Measurements from ENCODE around the gene DLGAP3. TPM values are rescaled to one million over a fixed set of nuclear protein-coding genes. Genes with fewer than 3 reads are reported as not detected.

The DLGAP3 gene
- total RNA-seq, 4 donors from 2014 or later, result 0.18 to 0.19 TPM; not detected in 2

GRCh38 chr1:34885405-34886247, 43.8 kb downstream of the DLGAP3 start:
- H3K9me3 ChIP-seq, result no peaks in the 10 kb centered on the region
- H3K4me3 ChIP-seq, result peak overlapping the region; percentile 14 to 63 (median 31)
- H3K4me1 ChIP-seq, result peaks cover 7 to 16% (median 14%) of the 10 kb centered on the region in 3 donors
- no peak overlapping the region for H3K27ac ChIP-seq
- TF ChIP-seq, protein P1, sequence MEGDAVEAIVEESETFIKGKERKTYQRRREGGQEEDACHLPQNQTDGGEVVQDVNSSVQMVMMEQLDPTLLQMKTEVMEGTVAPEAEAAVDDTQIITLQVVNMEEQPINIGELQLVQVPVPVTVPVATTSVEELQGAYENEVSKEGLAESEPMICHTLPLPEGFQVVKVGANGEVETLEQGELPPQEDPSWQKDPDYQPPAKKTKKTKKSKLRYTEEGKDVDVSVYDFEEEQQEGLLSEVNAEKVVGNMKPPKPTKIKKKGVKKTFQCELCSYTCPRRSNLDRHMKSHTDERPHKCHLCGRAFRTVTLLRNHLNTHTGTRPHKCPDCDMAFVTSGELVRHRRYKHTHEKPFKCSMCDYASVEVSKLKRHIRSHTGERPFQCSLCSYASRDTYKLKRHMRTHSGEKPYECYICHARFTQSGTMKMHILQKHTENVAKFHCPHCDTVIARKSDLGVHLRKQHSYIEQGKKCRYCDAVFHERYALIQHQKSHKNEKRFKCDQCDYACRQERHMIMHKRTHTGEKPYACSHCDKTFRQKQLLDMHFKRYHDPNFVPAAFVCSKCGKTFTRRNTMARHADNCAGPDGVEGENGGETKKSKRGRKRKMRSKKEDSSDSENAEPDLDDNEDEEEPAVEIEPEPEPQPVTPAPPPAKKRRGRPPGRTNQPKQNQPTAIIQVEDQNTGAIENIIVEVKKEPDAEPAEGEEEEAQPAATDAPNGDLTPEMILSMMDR (IDR thresholded peaks at IDR 0.05), result no peak
- TF ChIP-seq POLR2A (IDR thresholded peaks at IDR 0.05), result no peak
- H3K27me3 ChIP-seq, result peaks cover 0 to 85% (median 10%) of the 10 kb centered on the region in 4 donors
- intact Hi-C loops (cut with DNase I), result no loop called here
- 2% methylated on average over 17 of the region's 80 CpGs; no CpG with 5 or more reads in 1 of the 2 donors for WGBS, 2 donors
- no peaks in the 10 kb centered on the region for H3K36me3 ChIP-seq
- DNase-seq, result no peak

- DNase-seq, result no peak
- no peaks in the 10 kb centered on the region for H3K9me3 ChIP-seq
- TF ChIP-seq, protein P1 (IDR thresholded peaks at IDR 0.05), result no peak
- no peak for TF ChIP-seq POLR2A (IDR thresholded peaks at IDR 0.05)
- no peak overlapping the region for H3K27ac ChIP-seq
- intact Hi-C loops (cut with DNase I), result no loop called here
- WGBS, 2 donors, result 36 to 60% methylated on average over 1 to 8 of the region's 19 CpGs
- no peaks in the 10 kb centered on the region for H3K36me3 ChIP-seq
- peaks cover 0 to 84% (median 10%) of the 10 kb centered on the region in 4 donors for H3K27me3 ChIP-seq
- H3K4me1 ChIP-seq, result peaks cover 7 to 16% (median 14%) of the 10 kb centered on the region in 3 donors
- H3K4me3 ChIP-seq, result peak overlapping the region in 3 of 4 donors; percentile 14 to 63 (median 39)
Observed at GRCh38 chr1:34884961-34885360, 44.5 kb downstream of the DLGAP3 start.

DNA sequence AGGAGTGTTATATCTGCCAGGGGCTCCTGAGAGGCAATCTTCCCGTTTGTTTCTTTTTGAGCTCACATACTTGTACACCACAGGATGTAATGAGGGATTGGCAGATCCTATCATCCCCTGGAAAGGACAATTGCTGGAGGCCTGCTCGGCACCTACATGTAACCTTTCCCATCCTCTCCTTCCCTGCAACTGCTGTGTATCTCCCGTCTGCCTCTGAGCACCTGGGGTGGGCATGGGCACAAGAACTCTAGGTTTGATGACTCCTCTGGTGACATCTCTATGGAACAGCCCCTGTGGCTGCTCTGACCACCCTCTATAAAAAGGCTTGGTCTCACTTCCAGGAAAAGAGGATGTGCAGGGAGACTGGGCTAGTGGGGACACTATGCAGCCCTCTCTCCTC, 44.9 kb downstream of the DLGAP3 start:
- 44 to 47% methylated on average over 3 of the region's 3 CpGs for WGBS, 2 donors

DNA sequence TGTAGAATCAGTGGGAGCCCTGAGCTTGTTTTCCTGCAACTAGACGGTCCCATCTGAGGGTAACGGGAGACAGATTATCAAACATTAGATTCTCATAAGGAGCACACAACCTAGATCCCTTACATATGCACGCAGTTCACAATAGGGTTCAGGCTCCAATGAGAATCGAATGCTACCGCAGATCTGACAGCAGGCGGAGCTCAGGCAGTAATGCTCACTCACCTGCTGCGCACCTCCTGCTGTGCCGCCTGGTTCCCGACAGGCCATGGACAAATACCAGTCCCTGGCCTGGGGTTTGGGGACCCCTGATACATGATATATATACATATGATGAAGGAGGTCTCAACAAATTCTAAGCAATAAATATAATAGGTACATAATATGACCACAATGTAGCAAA, 50.2 kb downstream of the DLGAP3 start:
- H3K36me3 ChIP-seq, result no peaks in the 10 kb centered on the region
- WGBS, 2 donors, result 72 to 73% methylated on average over 6 to 9 of the region's 9 CpGs
- TF ChIP-seq, protein P1 (IDR thresholded peaks at IDR 0.05), result no peak
- TF ChIP-seq POLR2A (IDR thresholded peaks at IDR 0.05), result no peak
- no peak overlapping the region for H3K27ac ChIP-seq
- DNase-seq, result no peak
- H3K27me3 ChIP-seq, result peaks cover 0 to 84% (median 0%) of the 10 kb centered on the region in 4 donors
- intact Hi-C loops (cut with DNase I), result no loop called here
- H3K9me3 ChIP-seq, result no peaks in the 10 kb centered on the region
- no peaks in the 10 kb centered on the region for H3K4me1 ChIP-seq
- H3K4me3 ChIP-seq, result no peak overlapping the region

More for the DNA sequence above, 44.9 kb downstream of the DLGAP3 start:
- DNase-seq, result no peak
- intact Hi-C loops (cut with DNase I), result no loop called here
- Histone ChIP-seq H3K4me3 (no peak overlapping the region), H3K9me3 (no peaks in the 10 kb centered on the region), H3K27me3 (peaks cover 0 to 84% (median 10%) of the 10 kb centered on the region in 4 donors), H3K27ac (no peak overlapping the region), H3K4me1 (peaks cover 7 to 16% (median 14%) of the 10 kb centered on the region in 3 donors), H3K36me3 (no peaks in the 10 kb centered on the region)
- TF ChIP-seq POLR2A (IDR thresholded peaks at IDR 0.05), result no peak
- TF ChIP-seq, protein P1 (IDR thresholded peaks at IDR 0.05), result no peak

GRCh38 chr1:34876406-34876805, 53.0 kb downstream of the DLGAP3 start:
- DNase-seq, result no peak

More at GRCh38 chr1:34876406-34876805, 53.0 kb downstream of the DLGAP3 start:
- H3K27me3 ChIP-seq, result peaks cover 0 to 87% (median 0%) of the 10 kb centered on the region in 4 donors
- no peak overlapping the region for H3K4me3 ChIP-seq
- no peak overlapping the region for H3K27ac ChIP-seq
- no peaks in the 10 kb centered on the region for H3K36me3 ChIP-seq
- intact Hi-C loops (cut with DNase I), result no loop called here
- 70 to 71% methylated on average over 7 of the region's 7 CpGs for WGBS, 2 donors
- TF ChIP-seq, protein P1 (IDR thresholded peaks at IDR 0.05), result no peak
- no peak for TF ChIP-seq POLR2A (IDR thresholded peaks at IDR 0.05)
- no peaks in the 10 kb centered on the region for H3K9me3 ChIP-seq
- no peaks in the 10 kb centered on the region for H3K4me1 ChIP-seq
